Fibroblast of lung (primary cell): ENCODE data around the gene PCNT. TPM values are rescaled to one million over a fixed set of nuclear protein-coding genes. Genes with fewer than 3 reads are reported as not detected.

Experiments used
- DNase-seq, 2 donors: peaks; one replicate each; pipeline versions ENCODE4 v3.0.0 to v3.0.0-alpha.2; 2010; ENCODE audit warnings: low read depth in 2 of 2
- H2AFZ ChIP-seq: 2 replicates; pipeline ENCODE4 v1.5.1; 2012; ENCODE audit warnings: low read length, control low read depth, inconsistent platforms
- H3K27ac ChIP-seq: 2 replicates; pipeline ENCODE4 v1.5.1; 2011; ENCODE audit warnings: low read length, control low read depth; ENCODE audit not compliant: insufficient read depth
- H3K27me3 ChIP-seq: 2 replicates; pipeline ENCODE4 v1.5.1; 2011; ENCODE audit warnings: mild to moderate bottlenecking, low read length; ENCODE audit not compliant: control insufficient read depth, insufficient read depth
- H3K36me3 ChIP-seq: 2 replicates; pipeline ENCODE4 v1.5.1; 2011; ENCODE audit warnings: low read length; ENCODE audit not compliant: control insufficient read depth, insufficient read depth
- H3K4me1 ChIP-seq: 2 replicates; pipeline ENCODE4 v1.5.1; 2011; ENCODE audit warnings: low read length; ENCODE audit not compliant: control insufficient read depth, insufficient read depth; ENCODE audit errors: extremely low read depth
- H3K4me2 ChIP-seq: 2 replicates; pipeline ENCODE4 v1.5.1; 2011; ENCODE audit warnings: low read length, control low read depth; ENCODE audit not compliant: insufficient read depth; ENCODE audit errors: extremely low read depth
- H3K4me3 ChIP-seq, 4 experiments: fragments of 200-600 bp in 1 of 4; sonication (generic) in 1 of 4; replicated peaks in 1 of 4; 2 replicates each; pipeline ENCODE4 v1.5.1; 2011 to 2016; ENCODE audit warnings: low read length in 4 of 4, low read depth in 3 of 4, mild to moderate bottlenecking in 3 of 4, control low read depth in 2 of 4, inconsistent platforms in 1 of 4, mixed read lengths in 1 of 4; ENCODE audit not compliant: insufficient read depth in 1 of 4; ENCODE audit errors: control extremely low read depth in 1 of 4
- H3K79me2 ChIP-seq: 2 replicates; pipeline ENCODE4 v1.5.1; 2012; ENCODE audit warnings: mild to moderate bottlenecking, low read length, inconsistent platforms; ENCODE audit not compliant: control insufficient read depth, insufficient read depth
- H3K9ac ChIP-seq: 2 replicates; pipeline ENCODE4 v1.5.1; 2011; ENCODE audit warnings: mild to moderate bottlenecking, low read length, control low read depth; ENCODE audit not compliant: insufficient read depth
- H3K9me3 ChIP-seq: 2 replicates; pipeline ENCODE4 v1.5.1; 2012; ENCODE audit warnings: low read depth, low read length; ENCODE audit not compliant: control insufficient read depth, insufficient read depth
- H4K20me1 ChIP-seq: 2 replicates; pipeline ENCODE4 v1.5.1; 2011; ENCODE audit warnings: low read length; ENCODE audit not compliant: control insufficient read depth, insufficient read depth; ENCODE audit errors: extremely low read depth
- CTCF ChIP-seq, 2 donors: IDR thresholded peaks in 1 of 2; conservative IDR thresholded peaks in 1 of 2; 1 replicate in 1 of 2; 2 replicates in 1 of 2; pipeline ENCODE4 v1.5.1; 2011 to 2012; ENCODE audit warnings: low read length in 2 of 2, control low read depth in 1 of 2, inconsistent platforms in 1 of 2, low read depth in 1 of 2, mild to moderate bottlenecking in 1 of 2
- EZH2 ChIP-seq: IDR thresholded peaks from 2 replicates; pipeline ENCODE4 v1.5.1; 2012; ENCODE audit warnings: low read length, control low read depth, mild to moderate bottlenecking; ENCODE audit errors: missing control alignments
- polyA plus RNA-seq, 2 donors: library from polyadenylated mRNA; depleted of rRNA in 1 of 2; stranded (reverse) in 1 of 2; unstranded in 1 of 2; fragments of >200 nt; gene quantifications; 2 replicates each; pipeline ENCODE4 v1.2.1, GENCODE V29; 2011 to 2012; ENCODE audit warnings: missing spikeins in 1 of 2
- total RNA-seq: library from RNA; depleted of rRNA; stranded (reverse); fragments of >200 nt; gene quantifications from 2 replicates; pipeline ENCODE4 v1.2.1, GENCODE V29; 2014

PCNT gene
- total and polyA plus RNA-seq, 2 donors (not counting 1 experiment from before 2014, with no cell fraction given) = 7.4 to 26.1 TPM

GRCh38 chr21:46326110-46326703 is 2.3 kb downstream of the PCNT start:
- peaks cover 63% of the 10 kb centered on the region for H3K79me2 ChIP-seq
- no peak overlapping the region for H2AFZ ChIP-seq
- H3K27me3 ChIP-seq = no peaks in the 10 kb centered on the region
- H3K4me3 ChIP-seq = peak overlapping the region in 2 of 4 experiments; percentile 81 to 86
- no peak overlapping the region for H3K9ac ChIP-seq
- H3K4me1 ChIP-seq = peaks cover 13% of the 10 kb centered on the region
- H4K20me1 ChIP-seq = no peaks in the 10 kb centered on the region
- H3K9me3 ChIP-seq = no peaks in the 10 kb centered on the region
- TF ChIP-seq EZH2 = no peak
- no peak for TF ChIP-seq CTCF (conservative IDR thresholded peaks at IDR 0.05 in 1 of 2, IDR thresholded peaks at IDR 0.05 in 1 of 2; ENCODE audit: low read depth in 1 of 2, low read length in 2 of 2)
- H3K4me2 ChIP-seq = peak overlapping the region; percentile 79
- DNase-seq = no peak
- H3K36me3 ChIP-seq = peaks cover 4% of the 10 kb centered on the region
- H3K27ac ChIP-seq = no peak overlapping the region

- H4K20me1 ChIP-seq = no peaks in the 10 kb centered on the region
- H3K79me2 ChIP-seq = peaks cover 48% of the 10 kb centered on the region
- H3K4me3 ChIP-seq = no peak overlapping the region
- no peak overlapping the region for H3K4me2 ChIP-seq
- H3K36me3 ChIP-seq = peaks cover 4% of the 10 kb centered on the region
- no peak for DNase-seq
- no peak overlapping the region for H3K27ac ChIP-seq
- H3K9me3 ChIP-seq = no peaks in the 10 kb centered on the region
- H3K9ac ChIP-seq = no peak overlapping the region
- peaks cover 4% of the 10 kb centered on the region for H3K4me1 ChIP-seq
- TF ChIP-seq CTCF (conservative IDR thresholded peaks at IDR 0.05 in 1 of 2, IDR thresholded peaks at IDR 0.05 in 1 of 2; ENCODE audit: low read depth in 1 of 2, low read length in 2 of 2) (no peak), EZH2 (no peak)
- H3K27me3 ChIP-seq = no peaks in the 10 kb centered on the region
- H2AFZ ChIP-seq = no peak overlapping the region
These were observed 3.8 kb downstream of the PCNT start for GRCh38 chr21:46327711-46328110.

- Histone ChIP-seq H4K20me1 (no peaks in the 10 kb centered on the region), H3K4me2 (no peak overlapping the region), H3K79me2 (peaks cover 44% of the 10 kb centered on the region), H3K36me3 (peaks cover 4% of the 10 kb centered on the region), H3K27ac (no peak overlapping the region), H2AFZ (no peak overlapping the region), H3K27me3 (no peaks in the 10 kb centered on the region), H3K4me3 (no peak overlapping the region), H3K9me3 (no peaks in the 10 kb centered on the region), H3K9ac (no peak overlapping the region), H3K4me1 (peaks cover 2% of the 10 kb centered on the region)
- TF ChIP-seq CTCF (conservative IDR thresholded peaks at IDR 0.05 in 1 of 2, IDR thresholded peaks at IDR 0.05 in 1 of 2; ENCODE audit: low read depth in 1 of 2, low read length in 2 of 2) = no peak
- TF ChIP-seq EZH2 = no peak
- no peak for DNase-seq
These were observed 4.2 kb downstream of the PCNT start for GRCh38 chr21:46328151-46328550.
